Renal cortex interstitium (tissue), 11 donors: ENCODE measurements around the gene SLC43A3. TPM values are rescaled to one million over a fixed set of nuclear protein-coding genes. Genes with fewer than 3 reads are reported as not detected.

Experiments used
- DNase-seq, 11 donors: peaks; one replicate each; pipeline ENCODE4 v3.0.0-alpha.2; 2013; ENCODE audit warnings: low read depth in 9 of 11, low spot score in 4 of 11; ENCODE audit errors: extremely low read depth in 1 of 11
- polyA plus RNA-seq, 3 donors: library from polyadenylated mRNA; unstranded; fragments of 120-200 nt; gene quantifications; one replicate each; pipeline ENCODE4 v1.2.1, GENCODE V29; 2013; ENCODE audit not compliant: insufficient read length in 3 of 3

The SLC43A3 gene
- polyA plus RNA-seq, 3 donors = 22.0 to 22.2 (median 22.0) TPM

DNA sequence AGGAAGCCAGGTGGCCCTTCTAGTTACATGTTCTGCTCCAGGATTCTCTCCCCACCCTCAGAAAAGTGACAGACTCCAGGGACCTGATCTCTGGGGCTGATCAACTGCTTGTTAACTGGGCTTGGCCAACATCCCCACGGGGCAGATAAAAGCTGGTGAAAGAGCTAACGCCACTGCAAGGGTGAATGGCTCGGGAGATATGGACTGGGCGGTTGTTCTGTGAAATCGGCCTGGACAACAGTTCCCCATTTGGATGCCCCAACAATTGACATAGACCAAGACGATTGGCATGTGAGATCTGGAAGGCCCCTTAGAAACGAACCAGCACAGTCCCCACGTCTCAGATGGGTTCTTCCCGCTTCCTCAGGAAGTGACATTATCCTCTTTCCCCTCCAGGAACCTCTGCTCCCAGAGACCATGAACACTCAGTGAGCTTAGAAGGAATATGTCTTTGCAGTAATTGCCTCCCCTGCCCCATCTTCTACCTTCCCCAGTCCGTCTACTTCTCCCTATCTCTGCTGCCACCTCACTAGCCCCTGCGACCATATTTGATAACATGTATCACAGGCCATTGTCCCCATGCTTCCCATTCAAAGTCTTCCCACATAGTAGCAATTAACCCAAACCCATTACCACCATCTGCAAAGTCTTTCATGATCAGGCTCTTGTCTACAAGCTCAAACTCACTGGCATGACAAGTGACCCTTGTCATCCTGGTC, 30.9 kb downstream of the SLC43A3 start:
- no peak for DNase-seq

DNA sequence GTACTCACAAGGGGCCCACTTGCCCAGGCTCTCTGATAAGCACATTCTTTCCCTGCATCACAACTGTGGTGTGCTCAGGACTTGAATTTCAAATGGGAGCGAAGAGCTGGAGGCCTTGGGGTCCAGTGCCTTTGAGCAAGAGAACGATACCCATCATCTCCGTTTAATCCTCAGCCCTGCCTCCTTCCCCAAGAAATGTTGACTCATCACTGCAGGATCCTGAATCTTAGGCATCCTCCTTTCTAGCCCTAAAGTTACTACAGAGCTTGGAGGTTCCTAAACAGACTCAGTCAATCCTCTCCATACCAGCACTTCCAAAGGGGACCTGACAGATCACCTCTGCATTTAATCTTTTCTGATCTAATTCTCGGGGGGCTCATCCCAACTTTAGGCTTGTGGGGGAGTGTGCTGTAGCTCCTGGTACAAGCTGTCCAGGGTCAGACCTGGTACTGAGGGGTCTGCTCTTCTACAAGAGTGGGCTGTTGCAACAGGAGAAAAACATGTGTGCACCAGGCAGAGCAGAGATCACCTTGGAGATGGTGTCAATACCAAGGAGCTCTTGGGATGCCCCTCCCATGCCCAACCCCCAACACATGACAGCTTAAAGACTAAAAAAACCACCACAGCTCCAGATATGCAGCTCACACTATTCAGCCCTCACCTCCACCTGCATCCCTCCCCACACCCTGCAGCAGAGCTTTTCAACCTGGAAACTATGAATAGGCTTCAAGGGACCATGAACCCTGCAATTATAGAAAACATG, 32.5 kb downstream of the SLC43A3 start:
- DNase-seq = no peak

GRCh38 chr11:57392763-57393105, 34.2 kb downstream of the SLC43A3 start:
- DNase-seq = no peak

DNA sequence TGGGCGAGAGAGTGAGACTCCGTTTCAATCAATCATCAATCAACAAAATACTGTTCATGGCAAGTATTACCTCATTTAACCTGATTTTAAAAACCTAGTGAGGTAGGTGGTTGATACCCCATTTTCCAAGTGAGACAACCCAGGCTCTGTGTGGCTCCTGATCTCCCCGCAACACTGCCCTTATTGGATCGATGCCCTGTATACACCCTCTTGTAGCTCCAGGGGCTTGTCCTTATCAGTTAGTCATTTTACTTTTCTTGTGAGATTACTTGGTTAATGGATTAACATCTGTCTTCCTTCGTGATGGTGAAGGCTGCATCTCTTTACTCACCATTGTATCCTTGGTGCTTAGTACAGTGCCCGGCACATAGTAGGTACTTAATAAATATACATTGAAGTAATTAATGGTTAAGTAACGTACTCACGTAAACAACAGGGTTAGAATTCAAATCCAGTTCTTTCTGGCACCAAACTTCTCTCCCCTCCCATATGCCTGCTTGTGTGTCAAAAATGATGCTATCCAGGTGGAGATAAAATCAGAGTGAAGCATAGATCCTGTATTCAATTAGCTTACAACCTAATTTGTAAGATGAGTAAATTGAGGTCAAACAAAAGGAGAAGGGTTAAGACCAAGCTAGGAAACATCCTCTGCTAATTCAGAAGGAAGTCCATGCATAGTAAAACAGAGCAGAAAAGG, 34.7 kb downstream of the SLC43A3 start:
- no peak for DNase-seq

GRCh38 chr11:57391539-57391938, 35.4 kb downstream of the SLC43A3 start:
- no peak for DNase-seq

DNA sequence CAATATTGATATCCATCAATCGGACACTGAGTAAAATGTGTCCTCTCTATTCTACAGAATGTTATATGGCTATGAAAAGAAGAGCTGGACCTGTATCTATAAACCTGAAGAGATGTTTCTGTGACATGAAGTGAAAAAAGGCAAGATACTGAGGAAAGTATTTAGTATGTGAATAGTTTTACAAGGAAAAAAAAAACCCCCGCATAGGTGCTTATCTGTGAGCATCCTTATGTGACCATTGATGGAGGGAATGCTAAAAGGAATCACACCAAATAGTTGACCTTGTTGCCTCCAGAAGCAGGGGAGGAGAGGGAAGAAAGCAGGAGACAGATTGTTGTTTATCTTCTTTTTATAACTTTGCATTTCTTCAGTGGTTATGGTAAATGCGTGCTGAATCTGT, 35.8 kb downstream of the SLC43A3 start:
- DNase-seq = no peak

DNA sequence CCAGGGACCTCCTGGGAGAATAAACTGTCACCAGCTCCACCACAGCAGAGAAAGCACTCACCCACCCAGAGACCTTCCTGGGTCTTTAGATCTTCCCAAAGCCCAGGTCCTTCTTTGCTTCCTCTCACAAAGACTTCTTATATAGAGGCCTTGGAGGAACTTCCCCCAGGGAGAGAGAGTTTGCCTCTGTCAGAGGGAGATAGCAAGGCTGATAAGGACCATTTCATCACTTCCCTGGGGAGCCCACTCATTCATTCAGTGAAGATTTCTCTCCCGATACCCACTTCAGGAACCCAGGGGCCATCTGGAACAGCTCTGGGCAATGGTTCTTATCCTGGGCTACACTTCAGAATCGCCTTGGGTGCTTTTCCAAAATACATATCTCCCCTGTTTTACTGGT, 36.4 kb downstream of the SLC43A3 start, which contains the start of gene PRG2:
Gene PRG2 (minus strand): TSS at position 116 of the 400 bp plus-strand sequence. CDS start 706 bp downstream, outside the sequence.
- no peak for DNase-seq

GRCh38 chr11:57387289-57388030, 39.5 kb downstream of the SLC43A3 start:
- no peak for DNase-seq

- peak in 9 of 11 donors; percentile 7 to 35 (median 27) for DNase-seq
Observed at GRCh38 chr11:57386178-57386940, 40.6 kb downstream of the SLC43A3 start.

DNA sequence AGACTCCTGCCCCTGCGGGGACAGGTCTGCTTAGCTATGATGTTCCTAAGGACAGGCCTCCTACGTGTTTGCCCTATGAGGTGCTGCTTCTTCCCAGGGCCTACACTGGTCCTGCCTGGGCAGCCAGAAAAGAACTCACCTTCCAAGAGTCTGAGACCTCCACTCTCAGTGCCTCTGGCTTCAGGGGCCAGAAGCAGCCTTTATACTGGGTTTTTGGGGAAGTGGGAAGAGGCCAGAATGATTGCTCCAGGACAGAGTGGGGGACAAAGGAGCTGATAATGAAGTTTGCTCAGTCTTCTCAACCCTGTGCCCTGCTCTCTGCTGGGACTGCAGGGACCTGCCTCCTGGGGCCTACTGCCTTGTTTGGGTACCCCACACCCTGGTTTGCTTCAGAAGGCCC, 45.9 kb downstream of the SLC43A3 start, which contains the start of gene PRG3:
Gene PRG3 (minus strand): TSS at position 176 of the 400 bp plus-strand sequence. CDS start 442 bp downstream, outside the sequence.
- no peak for DNase-seq

- peak in 10 of 11 donors; percentile 23 to 42 (median 30) for DNase-seq
Observed at GRCh38 chr11:57379732-57380131, 47.2 kb downstream of the SLC43A3 start.

GRCh38 chr11:57378186-57378585, 48.7 kb downstream of the SLC43A3 start:
- no peak for DNase-seq

DNA sequence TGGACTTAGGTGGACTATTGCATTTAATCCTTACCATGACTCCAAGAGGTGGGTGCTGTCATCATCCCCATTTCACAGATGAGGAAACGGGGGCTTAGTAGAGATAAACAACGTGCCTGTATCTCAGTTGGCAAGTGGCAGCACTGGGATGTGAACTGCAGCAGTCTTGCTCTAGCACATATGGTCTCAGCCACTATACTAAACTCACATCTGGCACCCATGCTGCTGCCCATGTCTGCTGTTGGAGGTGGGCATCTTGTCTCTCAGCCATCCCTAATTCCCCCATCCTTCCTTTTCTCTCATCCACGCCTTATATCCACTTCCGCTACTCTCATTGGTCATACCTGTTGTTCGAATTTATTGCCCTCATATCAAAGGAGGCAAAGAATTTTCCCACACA, 49.8 kb downstream of the SLC43A3 start:
- no peak for DNase-seq

- DNase-seq = no peak
Observed at GRCh38 chr11:57376095-57377090, 50.5 kb downstream of the SLC43A3 start.

DNA sequence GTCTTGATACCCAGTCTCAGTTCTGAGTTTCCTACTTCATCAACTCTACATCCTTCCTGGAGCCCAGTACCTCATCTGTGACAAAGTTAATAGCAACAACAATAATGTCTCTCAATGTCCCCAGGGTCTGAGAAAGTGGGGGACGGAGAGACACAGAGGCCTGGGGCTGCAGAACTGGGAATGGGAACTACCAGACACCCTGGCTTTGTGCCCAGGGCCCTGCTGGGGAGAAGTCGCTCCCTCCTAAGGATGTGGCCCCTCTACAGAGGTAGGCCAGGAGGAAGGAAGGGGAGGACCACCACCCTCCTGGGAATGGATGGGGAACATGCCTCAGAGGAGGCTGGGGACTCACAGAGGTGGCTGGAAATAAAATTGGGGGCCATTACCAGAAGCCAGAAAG, 51.4 kb downstream of the SLC43A3 start:
- DNase-seq = no peak

DNA sequence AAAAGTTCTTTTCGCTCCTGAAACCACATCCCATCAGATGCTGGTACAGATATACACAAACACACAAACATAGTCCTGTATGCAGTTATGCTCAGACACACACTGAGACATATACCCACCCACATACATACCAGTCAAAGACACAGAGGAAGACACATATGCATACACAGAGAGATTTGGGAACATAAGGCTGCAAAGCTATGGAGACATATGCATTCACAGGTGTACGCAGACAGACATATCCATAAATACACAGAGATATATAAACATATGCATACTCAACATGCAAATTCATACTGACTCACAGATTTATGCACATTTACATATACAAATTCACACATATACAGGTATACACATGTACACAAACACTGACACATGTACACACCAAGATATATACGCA, 52.0 kb downstream of the SLC43A3 start:
- DNase-seq = no peak

- no peak for DNase-seq
Observed at GRCh38 chr11:57373146-57373545, 53.8 kb downstream of the SLC43A3 start.
